ENCODE measurements around the gene FBXO24. TPM values are rescaled to one million over a fixed set of nuclear protein-coding genes. Genes with fewer than 3 reads are reported as not detected.

Gene FBXO24
- polyA plus RNA-seq, 1 donor = 1.0 TPM

DNA sequence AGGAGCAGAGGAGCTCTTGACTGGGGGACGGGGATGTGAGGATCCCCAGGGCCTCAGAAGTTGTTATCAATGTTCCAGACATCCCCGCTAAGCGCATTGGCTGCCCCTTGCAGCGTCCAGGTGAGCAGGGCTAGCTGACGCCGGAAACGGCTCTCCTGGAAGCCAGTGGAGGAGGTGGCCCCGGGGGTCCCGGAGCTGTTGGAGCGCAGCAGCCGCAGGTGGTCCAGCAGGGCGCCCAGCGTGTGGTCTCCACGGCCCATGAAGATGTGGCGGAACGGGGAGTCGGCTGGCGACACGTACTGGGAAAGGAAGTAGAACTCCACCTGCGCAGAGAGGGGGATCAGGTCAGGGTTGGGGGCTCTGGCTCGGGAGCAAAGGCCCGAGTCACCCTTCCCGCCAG, 34.7 kb downstream of the FBXO24 start:
- no peak for DNase-seq (ENCODE audit: low read depth)

DNA sequence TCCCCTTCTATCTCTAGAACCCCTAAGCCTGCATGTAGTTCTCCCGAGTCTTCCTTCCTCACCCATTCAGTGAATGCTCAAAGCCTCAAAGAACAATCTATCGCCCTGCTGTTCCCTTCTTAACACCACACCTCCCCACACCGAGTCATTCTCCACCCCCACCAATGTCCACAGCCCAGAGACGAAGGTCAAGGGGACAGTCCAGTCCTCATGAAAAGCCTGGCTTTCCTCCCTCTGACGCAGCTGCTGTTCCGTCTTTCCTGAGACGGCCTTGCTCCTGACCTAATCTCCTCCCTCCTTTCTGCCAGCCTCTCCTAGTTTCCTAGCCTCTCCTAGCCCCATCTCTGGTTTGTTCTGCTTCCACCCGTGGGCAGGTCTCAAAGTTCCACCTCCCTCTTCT, 35.4 kb downstream of the FBXO24 start:
- DNase-seq (ENCODE audit: low read depth) = no peak

DNA sequence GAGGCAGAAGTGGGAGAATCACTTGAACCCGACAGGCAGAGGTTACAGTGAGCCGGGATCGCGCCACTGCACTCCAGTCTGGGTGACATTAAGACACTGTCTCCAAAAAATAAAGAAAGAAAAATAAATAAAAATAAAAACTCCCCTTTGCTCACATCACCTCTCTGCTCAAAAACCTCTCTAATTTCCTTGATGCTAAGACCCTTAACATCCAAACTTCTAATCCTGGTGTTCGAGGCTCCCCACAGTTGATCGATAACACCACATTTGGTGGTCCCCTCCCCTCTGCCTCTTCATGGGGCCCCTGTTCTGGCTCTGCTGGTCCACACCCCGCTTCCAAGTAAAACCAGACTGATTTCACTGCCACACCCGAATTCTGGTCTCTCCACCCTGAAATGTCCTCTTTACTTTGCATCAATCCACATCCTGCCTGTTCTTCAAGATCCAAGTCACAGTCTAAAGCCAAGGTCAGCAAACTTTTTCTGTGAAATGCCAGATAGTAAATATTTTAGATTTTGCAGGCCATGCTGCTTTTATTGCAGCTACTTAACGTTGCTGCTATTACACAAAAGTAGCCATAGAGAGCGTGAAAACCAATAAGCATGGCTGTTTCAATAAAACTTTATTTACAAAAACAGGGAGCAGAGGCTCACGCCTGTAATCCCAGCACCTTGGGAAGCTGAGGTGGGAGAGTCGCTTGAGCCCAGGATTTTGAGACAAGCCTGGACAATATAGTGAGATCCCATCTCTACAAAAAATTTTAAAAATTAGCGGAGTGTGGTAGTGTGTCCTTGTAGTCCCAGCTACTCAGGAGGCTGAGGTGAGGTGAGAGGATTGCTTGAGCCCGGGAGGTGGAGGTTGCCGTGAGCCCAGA, 38.1 kb downstream of the FBXO24 start:
- DNase-seq (ENCODE audit: low read depth) = no peak

GRCh38 chr7:100626055-100626454, 39.9 kb downstream of the FBXO24 start:
- no peak for DNase-seq (ENCODE audit: low read depth)

DNA sequence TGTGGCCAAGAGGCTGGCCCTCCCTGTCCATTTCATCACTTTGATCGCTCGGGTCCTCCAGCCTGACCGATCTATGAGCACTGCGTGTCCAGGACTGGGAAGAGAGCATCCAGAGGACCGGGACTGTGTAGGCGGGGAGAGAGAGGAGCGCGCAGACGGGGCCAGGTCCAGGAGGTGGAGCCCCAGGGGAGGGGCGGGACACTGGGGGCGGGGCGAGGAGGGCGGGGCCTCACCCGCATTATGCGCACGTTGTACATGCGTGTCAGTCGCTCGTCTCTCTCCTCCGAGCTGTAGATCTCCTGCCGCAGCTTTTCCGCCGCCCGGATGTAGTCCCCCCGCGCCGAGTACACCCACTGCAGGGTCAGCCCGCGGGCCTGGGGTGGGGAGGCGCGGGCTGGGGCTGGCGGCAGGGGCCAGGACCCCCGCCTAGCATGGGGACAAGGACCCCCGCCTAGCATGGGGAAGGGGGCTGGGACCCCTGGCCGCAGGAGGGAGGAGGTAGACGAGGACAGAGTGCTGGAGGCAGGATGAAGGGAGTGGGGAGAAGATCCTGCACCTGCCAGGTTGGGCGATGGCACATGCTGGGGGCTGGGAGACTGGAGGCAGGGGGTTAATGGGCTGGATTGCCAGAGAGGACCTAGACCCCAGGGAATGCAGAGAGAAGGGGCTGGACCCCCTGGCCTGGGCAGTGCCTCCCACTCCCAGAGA, 40.6 kb downstream of the FBXO24 start:
- DNase-seq (ENCODE audit: low read depth) = no peak

GRCh38 chr7:100627238-100627549, 41.1 kb downstream of the FBXO24 start:
- no peak for DNase-seq (ENCODE audit: low read depth)

DNA sequence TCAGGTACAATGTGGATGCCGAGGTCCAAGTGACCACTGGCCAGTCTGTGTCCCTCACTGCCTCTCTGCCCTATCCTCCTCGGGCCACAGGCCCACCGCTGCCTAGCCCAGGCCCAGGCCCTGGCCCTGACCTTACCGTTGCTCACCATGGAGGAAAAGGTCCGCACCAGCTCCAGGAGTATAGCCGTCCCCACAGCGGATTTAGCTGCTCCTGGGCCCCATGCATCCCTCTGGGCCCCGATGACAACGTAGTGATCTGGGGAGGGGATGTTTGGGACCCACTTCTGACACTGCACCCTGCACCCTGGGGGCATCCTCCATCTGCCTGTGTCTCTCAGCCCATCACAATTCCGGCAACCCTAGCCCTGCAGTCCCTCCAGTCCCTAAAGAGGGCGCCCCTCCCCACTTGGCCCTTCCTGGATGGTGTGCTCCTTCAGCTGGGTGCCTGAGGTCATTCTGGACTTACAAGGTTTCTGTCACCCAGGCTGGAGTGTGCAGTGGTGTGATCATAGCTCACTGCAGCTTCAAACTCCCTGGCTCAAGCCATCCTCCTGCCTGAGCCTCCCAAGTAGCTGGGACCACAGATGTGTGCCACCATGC, 43.1 kb downstream of the FBXO24 start:
- no peak for DNase-seq (ENCODE audit: low read depth)

DNA sequence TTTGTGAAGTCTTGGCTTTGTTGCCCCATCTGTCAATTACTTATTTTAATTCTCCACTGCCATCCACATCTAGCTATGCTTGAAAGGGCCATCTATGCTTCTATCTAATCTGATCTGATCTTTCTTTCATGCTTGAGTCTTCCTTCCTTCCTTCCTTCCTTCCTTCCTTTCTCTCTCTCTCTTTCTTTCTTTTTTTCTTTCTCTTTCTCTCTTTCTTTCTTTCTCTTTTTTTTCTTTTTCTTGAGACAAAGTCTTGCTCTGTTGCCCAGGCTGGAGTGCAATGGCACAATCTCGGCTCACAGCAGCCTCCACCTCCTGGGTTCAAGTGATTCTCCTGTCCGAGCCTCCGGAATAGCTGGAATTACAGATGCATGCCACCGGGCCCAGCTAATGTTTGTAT, 43.9 kb downstream of the FBXO24 start:
- DNase-seq (ENCODE audit: low read depth) = no peak

DNA sequence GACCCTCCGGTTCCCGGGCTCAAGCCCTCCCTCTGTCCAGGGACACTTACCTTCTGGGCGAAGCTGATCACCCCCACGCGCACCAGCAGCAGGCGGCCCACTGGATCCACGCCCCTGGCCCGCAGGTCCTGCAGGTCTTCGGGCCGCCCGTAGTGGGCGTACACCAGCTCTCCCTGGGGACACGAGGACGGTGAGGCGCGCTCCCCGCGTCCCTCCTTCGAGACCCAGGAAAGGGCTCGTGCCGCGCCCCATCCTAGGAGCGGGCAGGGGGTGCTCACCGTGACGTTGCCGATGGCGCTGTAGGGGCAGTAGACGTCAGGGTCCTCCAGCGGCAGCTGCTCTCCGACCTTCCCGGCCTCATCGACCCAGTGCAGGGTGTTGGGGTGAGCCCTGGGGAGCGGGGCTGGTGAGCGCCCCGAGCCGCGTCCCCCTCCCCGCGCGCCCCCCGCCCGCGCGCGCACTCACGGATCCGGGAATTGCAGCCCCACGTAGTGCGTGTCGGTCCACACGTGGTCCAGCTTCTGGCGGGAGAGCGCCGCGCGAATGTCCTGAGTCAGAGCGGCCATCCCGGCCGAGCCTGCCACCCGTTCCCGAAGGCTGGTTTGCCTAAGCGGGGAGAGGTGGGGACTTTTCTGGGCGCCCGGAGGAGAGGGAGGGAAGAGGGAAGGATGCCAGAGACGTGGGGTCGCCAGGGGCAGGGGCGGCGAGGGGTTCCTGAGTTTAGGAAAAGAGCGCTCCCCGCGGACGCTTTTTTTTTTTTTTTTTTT, 47.0 kb downstream of the FBXO24 start:
- DNase-seq (ENCODE audit: low read depth) = no peak

DNA sequence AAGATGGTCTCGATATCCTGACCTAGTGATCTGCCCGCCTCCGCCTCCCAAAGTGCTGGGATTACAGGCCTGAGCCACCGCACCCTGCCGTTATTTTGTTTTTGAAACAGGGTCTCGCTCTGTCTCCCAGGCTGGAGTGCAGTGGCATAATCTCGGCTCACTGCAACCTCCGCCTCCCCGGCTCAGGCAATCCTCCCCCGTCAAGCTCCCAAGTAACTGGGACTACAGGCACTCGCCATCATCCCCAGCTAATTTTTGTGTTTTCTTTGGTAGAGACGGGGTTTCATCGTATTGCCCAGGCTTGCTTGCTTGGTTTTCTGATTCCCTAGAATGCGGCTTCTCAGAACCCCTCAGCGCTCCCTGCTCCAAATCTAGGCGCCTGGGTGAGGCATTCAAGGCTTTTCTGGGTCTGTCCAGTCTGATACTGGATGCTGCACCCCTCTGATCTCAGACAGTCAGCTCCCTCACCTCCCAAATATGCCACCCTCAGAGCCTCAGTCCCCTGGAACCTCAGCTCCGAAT, 53.9 kb downstream of the FBXO24 start:
- DNase-seq (ENCODE audit: low read depth) = no peak

DNA sequence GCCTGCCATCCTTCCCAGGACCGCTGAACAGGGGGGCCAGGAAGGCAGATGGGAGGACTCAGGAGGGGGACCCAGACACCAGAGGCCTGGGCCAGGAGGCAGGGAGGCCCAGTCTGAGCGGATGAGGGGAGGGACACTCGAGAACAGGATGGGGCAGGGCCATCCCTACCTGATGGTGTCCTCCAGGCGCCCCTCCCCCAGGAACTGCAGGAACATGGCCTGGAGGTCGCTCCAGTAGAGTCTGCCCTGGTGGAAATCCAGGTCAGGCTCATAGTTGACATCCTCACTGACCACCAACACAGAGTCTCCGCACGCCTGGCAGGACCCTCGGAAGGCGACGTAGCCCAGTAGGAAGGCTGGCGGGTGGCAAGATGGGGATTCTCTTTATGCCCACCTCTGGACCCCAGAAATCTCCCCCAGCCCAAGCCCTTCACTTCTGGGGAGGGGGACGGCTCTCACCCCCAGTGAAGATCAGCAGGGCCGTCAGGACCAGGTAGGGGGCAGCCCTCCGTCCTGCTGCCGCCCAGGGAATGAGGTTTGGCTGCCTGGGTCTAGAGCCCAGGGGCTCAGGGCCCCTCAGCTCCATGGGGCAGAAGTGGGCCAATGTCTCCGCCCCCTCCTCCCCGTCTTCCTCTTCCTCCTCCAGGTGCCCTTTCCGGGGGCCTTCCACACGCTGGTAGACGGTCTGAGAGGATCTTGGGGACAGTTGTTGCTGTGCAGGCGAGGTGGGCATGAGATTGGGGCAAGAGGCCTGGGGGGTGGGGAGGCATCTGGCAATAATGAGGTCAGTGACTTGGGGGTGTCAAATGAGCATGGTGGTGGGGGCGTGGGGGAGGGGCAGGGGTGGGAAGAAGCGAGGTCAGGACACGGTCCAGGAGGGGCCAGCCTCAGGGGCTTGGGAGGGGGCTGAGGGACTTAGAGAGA, 54.7 kb downstream of the FBXO24 start:
- DNase-seq (ENCODE audit: low read depth) = no peak

DNA sequence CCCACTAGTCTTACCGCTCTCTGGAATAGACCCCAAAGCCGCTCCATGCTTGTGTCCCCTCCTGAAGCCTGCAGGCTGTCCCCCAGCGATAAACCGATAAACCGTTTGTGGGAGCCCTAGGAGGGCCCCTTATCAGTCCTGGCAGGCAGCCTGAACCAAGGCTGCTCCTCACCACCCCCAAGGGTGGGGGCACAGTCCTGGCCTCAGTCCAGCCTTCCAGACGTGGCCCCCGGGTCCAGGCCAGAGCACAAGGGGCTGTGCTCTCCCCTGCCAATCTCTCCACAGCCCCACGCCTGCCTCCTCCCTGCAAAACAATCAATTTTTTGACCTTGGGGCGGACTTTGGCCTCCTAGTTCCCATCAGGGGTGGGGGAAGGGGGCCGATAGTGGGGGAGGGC, 55.3 kb downstream of the FBXO24 start, which contains the start of gene TFR2:
TFR2 (minus strand) TSS at position 90 of the 397 bp plus-strand sequence; CDS start at position 47, 43 bp downstream.
- no peak for DNase-seq (ENCODE audit: low read depth)

GRCh38 chr7:100641860-100642533, 55.9 kb downstream of the FBXO24 start:
- DNase-seq (ENCODE audit: low read depth) = no peak

GRCh38 chr7:100642534-100642907, 56.4 kb downstream of the FBXO24 start:
- no peak for DNase-seq (ENCODE audit: low read depth)

DNA sequence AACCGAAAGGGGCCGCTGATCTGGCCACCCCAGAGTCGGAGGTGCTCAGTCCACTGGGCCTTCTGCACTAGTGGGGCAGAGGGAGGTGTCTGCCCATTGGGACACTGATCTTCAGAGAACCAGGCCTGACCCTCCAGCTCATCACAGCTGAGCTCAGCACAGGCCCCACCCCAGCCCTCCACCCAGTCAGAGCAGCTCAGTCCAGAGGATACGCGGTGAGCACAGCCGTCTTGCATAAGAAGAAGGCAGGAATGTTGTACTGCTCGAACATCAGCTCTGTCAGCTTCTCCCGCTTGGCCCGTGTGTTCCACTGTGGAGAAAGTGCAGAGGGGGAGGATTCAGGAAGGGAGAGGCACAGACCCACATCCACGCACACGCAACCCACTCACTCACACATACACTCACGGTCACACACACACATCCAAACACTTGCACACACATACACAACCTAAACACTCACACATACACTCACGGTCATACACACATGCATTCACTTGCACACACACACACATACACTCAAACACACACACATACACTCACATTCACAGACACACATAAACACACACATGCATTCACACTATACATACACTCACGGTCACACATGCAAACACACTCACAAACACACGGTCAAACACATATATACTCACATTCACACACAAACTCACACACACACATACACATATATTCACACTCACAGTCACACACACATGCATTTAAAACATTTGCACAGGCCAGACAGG, 63.9 kb downstream of the FBXO24 start:
- no peak for DNase-seq (ENCODE audit: low read depth)
